Naive B cell (primary cell): ENCODE data around the gene VAPA. TPM values are rescaled to one million over a fixed set of nuclear protein-coding genes. Genes with fewer than 3 reads are reported as not detected.
A peak's percentile ranks its signal among the peaks of the same experiment; 100 is the strongest.

Experiments
- ATAC-seq, 2 donors: fragments of 150-1000 bp; cut with Tn5 transposase; 2 replicates each; pipeline ENCODE4 v1.10.0; 2021; ENCODE audit warnings: low read depth in 2 of 2, mild to moderate bottlenecking in 2 of 2, moderate library complexity in 2 of 2
- DNase-seq: peaks from one replicate; pipeline ENCODE4 v3.0.0; 2022
- H3K27ac Mint-ChIP-seq, 6 donors: one replicate each; pipeline ENCODE4 v1.8.0; 2020 to 2022; ENCODE audit warnings: mild to moderate bottlenecking in 6 of 6, mixed read lengths in 6 of 6, moderate library complexity in 5 of 6, inconsistent platforms in 2 of 6
- H3K27me3 Mint-ChIP-seq, 3 donors: one replicate each; pipeline ENCODE4 v1.8.0; 2021 to 2022; ENCODE audit warnings: mixed read lengths in 3 of 3, mild to moderate bottlenecking in 1 of 3
- H3K36me3 Mint-ChIP-seq, 2 donors: one replicate each; pipeline ENCODE4 v1.8.0; 2020 to 2022; ENCODE audit warnings: mixed read lengths in 2 of 2, inconsistent platforms in 1 of 2, mild to moderate bottlenecking in 1 of 2
- H3K4me1 Mint-ChIP-seq, 3 donors: one replicate each; pipeline ENCODE4 v1.8.0; 2020 to 2022; ENCODE audit warnings: mixed read lengths in 3 of 3, inconsistent platforms in 1 of 3, mild to moderate bottlenecking in 1 of 3, moderate library complexity in 1 of 3
- H3K4me3 Mint-ChIP-seq, 8 donors: one replicate each; pipeline ENCODE4 v1.8.0; 2020 to 2022; ENCODE audit warnings: mild to moderate bottlenecking in 8 of 8, mixed read lengths in 8 of 8, moderate library complexity in 8 of 8, inconsistent platforms in 2 of 8
- H3K9me3 Mint-ChIP-seq, 7 donors: one replicate each; pipeline ENCODE4 v1.8.0; 2020 to 2022; ENCODE audit warnings: mixed read lengths in 7 of 7, mild to moderate bottlenecking in 5 of 7, inconsistent platforms in 2 of 7, moderate library complexity in 1 of 7
- polyA plus RNA-seq, 6 donors: library from polyadenylated mRNA; unstranded; fragments of 300-500 nt; fragmentation: Illumina TruSeq; gene quantifications; one replicate each; pipeline ENCODE4 v1.2.3, GENCODE V29; 2021; ENCODE audit warnings: low read depth in 6 of 6

The VAPA gene
- polyA plus RNA-seq, 6 donors from 2014 or later: 240 to 309 (median 258) TPM

DNA sequence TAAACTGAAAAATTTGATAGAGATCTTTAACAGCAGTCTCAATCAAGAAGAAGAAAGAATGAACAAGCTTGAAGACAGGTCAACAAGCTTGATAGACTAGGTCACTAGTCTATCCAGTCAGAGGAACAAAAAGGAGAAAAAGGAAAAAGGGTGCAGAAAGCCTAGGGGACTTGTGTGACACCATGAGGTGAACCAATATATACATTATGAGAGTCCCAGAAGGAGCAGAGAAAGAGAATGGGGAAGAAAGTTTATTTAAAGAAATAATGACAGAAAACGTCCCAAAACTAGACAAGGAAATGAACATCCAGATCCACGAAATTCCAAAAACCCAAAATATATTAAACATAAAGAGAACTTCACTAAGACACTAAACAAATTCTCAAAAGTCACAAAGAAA is 84.5 kb downstream of the VAPA start:
- ATAC-seq (no peak), DNase-seq (no peak)
- no peak overlapping the region for H3K27ac Mint-ChIP-seq
- no peaks in the 10 kb centered on the region for H3K4me1 Mint-ChIP-seq
- peaks cover 22 to 42% of the 10 kb centered on the region in 2 donors for H3K36me3 Mint-ChIP-seq
- H3K4me3 Mint-ChIP-seq: no peak overlapping the region
- peaks cover 14 to 40% (median 32%) of the 10 kb centered on the region in 7 donors for H3K9me3 Mint-ChIP-seq
- no peaks in the 10 kb centered on the region for H3K27me3 Mint-ChIP-seq

DNA sequence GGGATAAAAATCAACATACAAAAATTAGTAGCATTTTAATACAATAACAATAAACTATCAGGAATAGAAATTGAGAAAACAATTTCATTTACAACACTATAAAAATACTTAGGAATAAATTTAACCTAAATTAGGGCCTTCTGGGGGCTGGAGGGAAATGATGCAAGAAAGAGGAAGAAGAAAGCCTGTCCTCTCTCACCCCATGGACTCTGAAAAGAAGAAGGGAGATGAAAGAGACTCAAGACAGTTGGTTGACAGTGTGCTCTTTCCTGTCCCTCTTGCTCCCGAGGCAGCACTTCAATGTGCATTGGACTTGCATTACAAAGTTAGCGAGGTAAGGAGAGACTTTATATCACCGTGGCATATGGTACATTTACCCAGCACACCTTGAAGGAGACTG is 88.5 kb downstream of the VAPA start:
- Mint-ChIP-seq H3K27ac (no peak overlapping the region), H3K9me3 (peaks cover 10 to 34% (median 30%) of the 10 kb centered on the region in 7 donors), H3K27me3 (no peaks in the 10 kb centered on the region), H3K4me1 (peaks cover 0 to 11% (median 8%) of the 10 kb centered on the region in 3 donors), H3K36me3 (peaks cover 22 to 33% of the 10 kb centered on the region in 2 donors), H3K4me3 (no peak overlapping the region)
- no peak for DNase-seq
- ATAC-seq: no peak

DNA sequence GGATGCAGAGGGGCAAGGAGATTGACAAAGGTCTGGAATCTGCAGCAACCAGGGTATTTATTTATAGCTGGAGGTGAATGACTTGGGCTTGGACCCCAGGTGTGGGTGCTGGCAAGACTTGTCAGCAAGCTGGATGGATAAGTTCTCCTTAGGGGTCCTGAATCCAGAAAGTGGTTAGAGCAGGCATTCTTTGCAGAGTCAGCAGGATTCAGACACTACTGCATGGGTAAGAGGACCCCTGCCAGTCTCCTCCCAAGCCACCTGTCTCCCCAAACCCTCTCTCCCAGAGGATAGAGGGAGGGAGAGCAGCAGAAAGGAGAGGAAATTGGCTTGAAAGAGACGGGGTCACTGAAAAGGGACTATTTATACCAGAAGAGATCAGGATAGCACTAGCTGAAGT is 89.5 kb downstream of the VAPA start:
- Mint-ChIP-seq H3K27me3 (no peaks in the 10 kb centered on the region), H3K36me3 (peaks cover 18 to 24% of the 10 kb centered on the region in 2 donors), H3K27ac (peak overlapping the region in 1 of 6 donors; percentile 70), H3K9me3 (peaks cover 4 to 26% (median 22%) of the 10 kb centered on the region in 7 donors), H3K4me3 (no peak overlapping the region), H3K4me1 (peaks cover 0 to 11% (median 8%) of the 10 kb centered on the region in 3 donors)
- ATAC-seq (no peak), DNase-seq (no peak)

DNA sequence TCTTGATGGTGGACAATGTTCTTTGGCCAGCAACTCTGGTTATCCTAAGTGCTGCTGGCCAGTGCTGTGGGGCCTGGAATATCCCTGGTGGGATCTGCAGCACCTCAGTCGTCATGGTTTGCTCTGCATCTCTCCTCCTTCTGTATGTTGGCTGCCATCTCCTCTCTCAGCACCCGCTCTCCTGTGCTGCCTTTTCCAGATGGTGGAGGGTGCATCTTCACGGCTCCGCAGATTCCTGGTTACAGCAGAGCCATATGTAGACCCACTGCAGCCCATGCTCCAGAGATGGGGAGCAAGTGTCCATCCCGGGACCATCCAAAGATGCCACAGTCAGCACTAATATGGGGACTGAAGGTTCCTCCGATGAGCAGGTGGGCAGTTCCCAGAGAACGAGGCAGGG is 90.0 kb downstream of the VAPA start:
- peaks cover 3 to 21% (median 18%) of the 10 kb centered on the region in 7 donors for H3K9me3 Mint-ChIP-seq
- peaks cover 0 to 11% (median 8%) of the 10 kb centered on the region in 3 donors for H3K4me1 Mint-ChIP-seq
- H3K27ac Mint-ChIP-seq: peak overlapping the region in 2 of 6 donors; percentile 22 to 57
- no peak for DNase-seq
- no peak for ATAC-seq
- no peak overlapping the region for H3K4me3 Mint-ChIP-seq
- peaks cover 16 to 21% of the 10 kb centered on the region in 2 donors for H3K36me3 Mint-ChIP-seq
- no peaks in the 10 kb centered on the region for H3K27me3 Mint-ChIP-seq

DNA sequence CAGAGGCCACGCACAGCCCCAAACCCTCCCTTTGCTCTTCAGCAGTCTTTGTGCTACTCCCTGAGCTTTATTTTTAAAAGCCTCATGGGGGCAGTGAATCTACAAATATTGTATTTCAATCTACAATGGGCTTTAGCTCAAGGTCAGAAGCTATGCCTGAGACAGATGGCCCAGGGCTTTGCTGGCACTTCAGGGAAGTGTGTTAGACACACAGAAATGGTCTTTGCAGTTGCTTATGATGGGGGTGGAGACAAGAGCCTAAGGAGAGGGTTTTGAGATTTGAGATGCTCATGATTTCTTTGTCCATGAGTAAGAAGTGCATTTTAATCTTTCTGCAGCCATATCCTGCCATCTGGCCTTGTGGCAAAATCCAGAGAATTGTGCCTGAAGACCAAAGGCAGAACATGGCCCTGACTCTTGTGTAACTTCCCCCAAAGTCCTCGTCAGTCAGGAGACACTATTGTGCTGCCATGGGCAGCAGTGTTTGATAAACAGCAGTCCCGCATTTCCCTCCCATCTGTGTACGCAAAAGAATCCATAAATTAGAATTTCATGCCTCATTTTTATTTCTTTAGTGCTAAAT is 92.6 kb downstream of the VAPA start:
- Mint-ChIP-seq H3K4me3 (no peak overlapping the region), H3K9me3 (peaks cover 0 to 4% (median 0%) of the 10 kb centered on the region in 7 donors), H3K27me3 (peaks cover 0 to 6% (median 6%) of the 10 kb centered on the region in 3 donors), H3K27ac (peak overlapping the region in 1 of 6 donors; percentile 34), H3K4me1 (peaks cover 0 to 11% (median 8%) of the 10 kb centered on the region in 3 donors), H3K36me3 (no peaks in the 10 kb centered on the region)
- ATAC-seq: no peak
- DNase-seq: no peak

DNA sequence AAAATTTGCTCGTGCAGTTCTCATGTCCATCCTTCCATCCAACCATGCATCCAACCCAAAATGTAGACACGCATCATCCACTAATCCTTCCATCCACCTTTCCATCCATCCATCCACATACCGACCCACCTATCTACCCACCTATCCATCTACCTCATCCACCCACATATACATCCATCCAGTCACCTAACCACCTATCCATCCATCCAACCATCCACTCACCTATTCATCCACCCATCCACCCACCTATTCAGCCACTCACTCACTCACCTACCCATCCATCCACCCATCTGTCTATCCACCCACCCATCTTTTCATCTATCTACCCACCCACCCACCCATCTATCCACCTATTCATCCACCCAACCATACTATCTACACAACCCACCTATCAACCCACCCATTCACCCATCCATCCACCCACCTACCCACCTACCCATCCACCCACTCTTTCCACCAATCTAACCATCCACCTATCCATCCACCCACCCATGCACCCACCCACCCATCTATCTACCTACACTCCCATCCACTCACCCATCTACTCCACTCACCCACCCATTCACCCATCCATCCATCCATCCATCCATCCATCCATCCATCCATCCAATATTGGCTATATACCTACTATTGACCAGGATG is 94.3 kb downstream of the VAPA start:
- Mint-ChIP-seq H3K4me3 (no peak overlapping the region), H3K27me3 (peaks cover 0 to 6% (median 6%) of the 10 kb centered on the region in 3 donors), H3K4me1 (peaks cover 0 to 11% (median 8%) of the 10 kb centered on the region in 3 donors), H3K9me3 (no peaks in the 10 kb centered on the region), H3K27ac (no peak overlapping the region), H3K36me3 (no peaks in the 10 kb centered on the region)
- ATAC-seq (no peak), DNase-seq (no peak)

Other genes starting within 250 kb of the VAPA start
- gene RAB31, start 205.7 kb upstream of the VAPA start, polyA plus RNA-seq: 10 to 100 TPM; 20.7 to 66.5 (median 38.6) TPM
- gene TXNDC2, start 28.0 kb upstream of the VAPA start, polyA plus RNA-seq: under 1 TPM in 2 of 6 donors, not detected in 4; 0.19 to 0.20 TPM